Testis (tissue), 2 donors: ENCODE results near the gene PGF.

Experiments used
- CTCF ChIP-seq, 3 experiments: fragments of 450-650 bp in 2 of 3; fragments of 200-600 bp in 1 of 3; sonication (generic) in 1 of 3; IDR thresholded peaks; one replicate each; pipeline ENCODE4 v1.5.1; 2016 to 2019; ENCODE audit warnings: antibody characterized with exemption in 3 of 3, mild to moderate bottlenecking in 2 of 3, moderate library complexity in 1 of 3
- POLR2A ChIP-seq: fragments of 450-650 bp; IDR thresholded peaks from one replicate; pipeline ENCODE4 v1.6.1; 2017; ENCODE audit warnings: antibody characterized with exemption, mild to moderate bottlenecking, moderate library complexity

DNA sequence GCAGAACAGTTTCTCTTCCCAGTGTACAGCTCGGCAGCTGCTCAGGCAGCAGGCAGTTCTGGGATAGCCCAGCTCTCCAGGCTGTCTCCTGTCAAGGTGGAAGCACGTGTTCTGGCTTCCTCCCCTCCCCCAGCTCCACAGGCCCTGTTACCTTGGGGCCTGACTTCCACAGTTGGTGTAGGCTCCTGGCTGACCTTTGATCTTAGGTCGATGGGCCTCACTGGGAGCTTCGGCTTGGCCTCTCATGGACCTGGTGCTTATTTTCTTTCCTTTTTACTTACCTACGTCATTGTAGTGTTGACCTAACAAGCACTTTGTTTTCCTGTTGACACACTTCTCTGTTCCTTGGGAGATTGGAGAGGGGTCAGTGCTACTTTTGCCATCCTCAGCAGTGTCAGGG, 56.7 kb downstream of the PGF start:
- no peak for TF ChIP-seq CTCF (IDR thresholded peaks at IDR 0.05)
- TF ChIP-seq POLR2A, result no peak
